GM12864 (cell line): ENCODE results near the gene JCHAIN.
"Not testable (repeated sequence)": the region's sequence is repeated elsewhere in the genome, so short reads cannot be mapped to it uniquely, and the experiment has no call there.

Experiments
- DNase-seq: peaks from one replicate; pipeline ENCODE4 v3.0.0-alpha.2; 2011; ENCODE audit warnings: low read depth
- H3K4me3 ChIP-seq: 2 replicates; pipeline ENCODE4 v1.5.1; 2011; ENCODE audit warnings: mild to moderate bottlenecking, low read depth, low read length, control low read depth
- CTCF ChIP-seq: IDR thresholded peaks from 2 replicates; pipeline ENCODE4 v1.5.1; 2011; ENCODE audit warnings: low read depth, mild to moderate bottlenecking, moderate library complexity, low read length, control low read depth, inconsistent platforms; ENCODE audit errors: missing control alignments

The JCHAIN gene

GRCh38 chr4:70676554-70677090, 10.3 kb upstream of the JCHAIN start:
- no peak for TF ChIP-seq CTCF
- H3K4me3 ChIP-seq = no peak overlapping the region
- DNase-seq = no peak

- no peak overlapping the region for H3K4me3 ChIP-seq
- DNase-seq = no peak
Measured at GRCh38 chr4:70674731-70675130, 8.4 kb upstream of the JCHAIN start.

GRCh38 chr4:70674191-70674590, 7.9 kb upstream of the JCHAIN start:
- H3K4me3 ChIP-seq = no peak overlapping the region
- TF ChIP-seq CTCF = no peak
- DNase-seq = no peak

More at GRCh38 chr4:70674731-70675130, 8.4 kb upstream of the JCHAIN start:
- no peak for TF ChIP-seq CTCF

- TF ChIP-seq CTCF = no peak
- no peak overlapping the region for H3K4me3 ChIP-seq
- DNase-seq = no peak
Measured at GRCh38 chr4:70671091-70671490, 4.8 kb upstream of the JCHAIN start.

GRCh38 chr4:70670332-70671014, 4.2 kb upstream of the JCHAIN start:
- DNase-seq = no peak
- no peak overlapping the region for H3K4me3 ChIP-seq
- no peak for TF ChIP-seq CTCF

- DNase-seq = no peak
- no peak for TF ChIP-seq CTCF
- H3K4me3 ChIP-seq = no peak overlapping the region
Measured at GRCh38 chr4:70667740-70668535, 1.6 kb upstream of the JCHAIN start.

GRCh38 chr4:70661309-70661922, 4.9 kb downstream of the JCHAIN start:
- not testable (repeated sequence) for DNase-seq

More at GRCh38 chr4:70661309-70661922, 4.9 kb downstream of the JCHAIN start:
- not testable (repeated sequence) for H3K4me3 ChIP-seq
